Type B pancreatic cell (in vitro differentiated cells): ENCODE measurements around the gene DLST. TPM values are rescaled to one million over a fixed set of nuclear protein-coding genes. Genes with fewer than 3 reads are reported as not detected.
A peak's percentile ranks its signal among the peaks of the same experiment; 100 is the strongest.

Source experiments
- DNase-seq: peaks from one replicate; pipeline ENCODE4 v3.0.0; 2021; ENCODE audit warnings: mixed read lengths; ENCODE audit not compliant: unreplicated experiment; ENCODE audit errors: extremely low spot score
- H3K27ac Mint-ChIP-seq: 2 replicates; pipeline ENCODE4 v1.8.0; 2021; ENCODE audit warnings: mild to moderate bottlenecking, mixed read lengths
- H3K27me3 Mint-ChIP-seq: 2 replicates; pipeline ENCODE4 v1.8.0; 2021; ENCODE audit warnings: mixed read lengths
- H3K36me3 Mint-ChIP-seq: 2 replicates; pipeline ENCODE4 v1.8.0; 2021; ENCODE audit warnings: mixed read lengths
- H3K4me1 Mint-ChIP-seq: one replicate; pipeline ENCODE4 v1.8.0; 2021; ENCODE audit warnings: mixed read lengths; ENCODE audit not compliant: unreplicated experiment
- H3K4me3 Mint-ChIP-seq: 2 replicates; pipeline ENCODE4 v1.8.0; 2021; ENCODE audit warnings: mild to moderate bottlenecking, mixed read lengths
- H3K9me3 Mint-ChIP-seq: 2 replicates; pipeline ENCODE4 v1.8.0; 2021; ENCODE audit warnings: mixed read lengths
- CTCF ChIP-seq: fragments of 200-600 bp; sonication (generic); conservative IDR thresholded peaks from 2 replicates; pipeline ENCODE4 v1.5.0; 2021; ENCODE audit warnings: antibody characterized with exemption, mild to moderate bottlenecking
- total RNA-seq: library from RNA; stranded (reverse); gene quantifications from 2 replicates; pipeline ENCODE4 v1.2.1, GENCODE V29; 2021; ENCODE audit warnings: low replicate concordance

DLST gene
- total RNA-seq, 1 donor from 2014 or later, result 97.2 TPM

GRCh38 chr14:74945261-74945851 lies 63.6 kb downstream of the DLST start:
- no peak overlapping the region for H3K4me3 Mint-ChIP-seq
- H3K4me1 Mint-ChIP-seq, result peaks cover 15% of the 10 kb centered on the region
- no peak for DNase-seq
- peaks cover 5% of the 10 kb centered on the region for H3K36me3 Mint-ChIP-seq
- H3K27me3 Mint-ChIP-seq, result no peaks in the 10 kb centered on the region
- H3K9me3 Mint-ChIP-seq, result no peaks in the 10 kb centered on the region
- peak; percentile 75 for TF ChIP-seq CTCF
- no peak overlapping the region for H3K27ac Mint-ChIP-seq

- Mint-ChIP-seq H3K36me3 (peaks cover 5% of the 10 kb centered on the region), H3K4me3 (no peak overlapping the region), H3K4me1 (peaks cover 21% of the 10 kb centered on the region), H3K27me3 (no peaks in the 10 kb centered on the region), H3K27ac (no peak overlapping the region), H3K9me3 (no peaks in the 10 kb centered on the region)
- peak; percentile 86 for DNase-seq
- peak; percentile 95 for TF ChIP-seq CTCF
Observed at GRCh38 chr14:74945852-74946658, 64.3 kb downstream of the DLST start.

GRCh38 chr14:74946659-74947281 lies 65.1 kb downstream of the DLST start:
- Mint-ChIP-seq H3K4me1 (peaks cover 25% of the 10 kb centered on the region), H3K9me3 (no peaks in the 10 kb centered on the region), H3K36me3 (peaks cover 5% of the 10 kb centered on the region), H3K27ac (no peak overlapping the region), H3K4me3 (no peak overlapping the region), H3K27me3 (no peaks in the 10 kb centered on the region)
- no peak for TF ChIP-seq CTCF
- DNase-seq, result no peak

GRCh38 chr14:74947353-74948227 lies 65.9 kb downstream of the DLST start:
- Mint-ChIP-seq H3K27ac (no peak overlapping the region), H3K9me3 (no peaks in the 10 kb centered on the region), H3K27me3 (no peaks in the 10 kb centered on the region), H3K36me3 (peaks cover 5% of the 10 kb centered on the region), H3K4me1 (peaks cover 27% of the 10 kb centered on the region), H3K4me3 (no peak overlapping the region)
- no peak for TF ChIP-seq CTCF
- DNase-seq, result no peak
